Activated B cell treated with CpG ODN at 0.5 μM for 24 hours (primary cell): ENCODE results near the gene NMT1. TPM values are rescaled to one million over a fixed set of nuclear protein-coding genes. Genes with fewer than 3 reads are reported as not detected.

Source experiments
- ATAC-seq: fragments of 200-7000 bp; cut with Tn5 transposase; one replicate; pipeline ENCODE4 v1.10.0; 2021; ENCODE audit warnings: low read depth, mild to moderate bottlenecking, moderate library complexity
- CTCF ChIA-PET: fragments of 350-600 bp; sonication (Branson Sonifier 250); formaldehyde crosslinking; loops from one replicate; lab custom pipeline; 2021; ENCODE audit warnings: antibody characterized with exemption; lab: Charles Lee
- POLR2A ChIA-PET: fragments of 350-600 bp; sonication (Branson Sonifier 250); formaldehyde crosslinking; loops from one replicate; lab custom pipeline; 2021; ENCODE audit warnings: antibody characterized with exemption; lab: Charles Lee
- DNase-seq: peaks from one replicate; pipeline ENCODE4 v3.0.0; 2022
- H3K27ac Mint-ChIP-seq: one replicate; pipeline ENCODE4 v1.8.0; 2020; ENCODE audit warnings: mixed read lengths
- H3K27me3 Mint-ChIP-seq: one replicate; pipeline ENCODE4 v1.8.0; 2021; ENCODE audit warnings: mixed read lengths
- H3K36me3 Mint-ChIP-seq: one replicate; pipeline ENCODE4 v1.8.0; 2021; ENCODE audit warnings: low read depth, mixed read lengths
- H3K4me1 Mint-ChIP-seq: one replicate; pipeline ENCODE4 v1.8.0; 2021; ENCODE audit warnings: mixed read lengths
- H3K4me3 Mint-ChIP-seq: one replicate; pipeline ENCODE4 v1.8.0; 2020; ENCODE audit warnings: mild to moderate bottlenecking, mixed read lengths
- H3K9me3 Mint-ChIP-seq: one replicate; pipeline ENCODE4 v1.8.0; 2020; ENCODE audit warnings: mixed read lengths
- CTCF ChIP-seq: fragments of 200-600 bp; IDR thresholded peaks from one replicate; pipeline ENCODE4 v1.8.0; 2022; ENCODE audit warnings: antibody characterized with exemption, mild to moderate bottlenecking
- intact Hi-C: fragments of 100-400 bp; cut with micrococcal nuclease; formaldehyde crosslinking; loops from one replicate; pipeline ENCODE4 v1.15.1; 2024
- total RNA-seq: library from RNA; stranded (reverse); gene quantifications from 2 replicates; pipeline ENCODE4 v1.2.3, GENCODE V29; 2022

NMT1 gene
- total RNA-seq, 1 donor from 2014 or later: 154 TPM

- Mint-ChIP-seq H3K36me3 (peaks cover 72% of the 10 kb centered on the region), H3K27me3 (no peaks in the 10 kb centered on the region), H3K4me1 (no peaks in the 10 kb centered on the region), H3K27ac (no peak overlapping the region), H3K9me3 (no peaks in the 10 kb centered on the region), H3K4me3 (no peak overlapping the region)
- intact Hi-C loops: no loop called here
- ChIA-PET POLR2A (no interaction called here), CTCF (interaction anchor here (1.1 kb wide), 1 partner anchor 12 kb away, joined by 3 read pairs; no protein-coding TSS in a partner anchor)
- TF ChIP-seq CTCF: no peak
- DNase-seq: no peak
- ATAC-seq: no peak
Observed at GRCh38 chr17:45086865-45087503, 25.9 kb downstream of the NMT1 start.

GRCh38 chr17:45087504-45087975, 26.4 kb downstream of the NMT1 start:
- intact Hi-C loops: no loop called here
- DNase-seq (no peak), ATAC-seq (no peak)
- peaks cover 74% of the 10 kb centered on the region for H3K36me3 Mint-ChIP-seq
- no peaks in the 10 kb centered on the region for H3K4me1 Mint-ChIP-seq
- no peak overlapping the region for H3K4me3 Mint-ChIP-seq
- no peak for TF ChIP-seq CTCF
- H3K27me3 Mint-ChIP-seq: no peaks in the 10 kb centered on the region
- no peaks in the 10 kb centered on the region for H3K9me3 Mint-ChIP-seq
- ChIA-PET POLR2A (no interaction called here), CTCF (interaction anchor here (1.1 kb wide), 1 partner anchor 12 kb away, joined by 3 read pairs; no protein-coding TSS in a partner anchor)
- no peak overlapping the region for H3K27ac Mint-ChIP-seq

- Mint-ChIP-seq H3K27ac (no peak overlapping the region), H3K4me3 (no peak overlapping the region), H3K4me1 (no peaks in the 10 kb centered on the region), H3K27me3 (no peaks in the 10 kb centered on the region), H3K36me3 (peaks cover 77% of the 10 kb centered on the region), H3K9me3 (no peaks in the 10 kb centered on the region)
- ATAC-seq (no peak), DNase-seq (no peak)
- ChIA-PET POLR2A (interaction anchor here (0.5 kb wide), 1 partner anchor 221 kb away, joined by 7 read pairs; no protein-coding TSS in a partner anchor), CTCF (interaction anchor here (1.1 kb wide), 1 partner anchor 11 kb away, joined by 3 read pairs; no protein-coding TSS in a partner anchor)
- intact Hi-C loops: no loop called here
- no peak for TF ChIP-seq CTCF
Observed at GRCh38 chr17:45087978-45088377, 26.9 kb downstream of the NMT1 start.

- CTCF ChIA-PET: no interaction called here
- intact Hi-C loops: no loop called here
- no peaks in the 10 kb centered on the region for H3K27me3 Mint-ChIP-seq
- ATAC-seq: no peak
- H3K27ac Mint-ChIP-seq: no peak overlapping the region
- H3K4me1 Mint-ChIP-seq: no peaks in the 10 kb centered on the region
- H3K4me3 Mint-ChIP-seq: no peak overlapping the region
- DNase-seq: no peak
- TF ChIP-seq CTCF: no peak
- H3K9me3 Mint-ChIP-seq: no peaks in the 10 kb centered on the region
- POLR2A ChIA-PET: no interaction called here
- H3K36me3 Mint-ChIP-seq: peaks cover 79% of the 10 kb centered on the region
Observed at GRCh38 chr17:45088741-45089140, 27.6 kb downstream of the NMT1 start.

- Mint-ChIP-seq H3K36me3 (peaks cover 81% of the 10 kb centered on the region), H3K27ac (no peak overlapping the region), H3K4me1 (no peaks in the 10 kb centered on the region), H3K4me3 (no peak overlapping the region), H3K27me3 (no peaks in the 10 kb centered on the region), H3K9me3 (no peaks in the 10 kb centered on the region)
- ChIA-PET POLR2A (no interaction called here), CTCF (interaction anchor here (1.5 kb wide), 1 partner anchor 45 kb away, joined by 5 read pairs; the partner anchor contains the start of gene ACBD4)
- no peak for DNase-seq
- ATAC-seq: no peak
- intact Hi-C loops: no loop called here
- no peak for TF ChIP-seq CTCF
Observed at GRCh38 chr17:45090711-45091110, 29.6 kb downstream of the NMT1 start.
